ENCODE data around the gene IDH3G. TPM values are rescaled to one million over a fixed set of nuclear protein-coding genes. Genes with fewer than 3 reads are reported as not detected.

The IDH3G gene
- total and polyA plus RNA-seq, 2 donors (not counting 1 experiment from before 2014, with no cell fraction given) = 44.6 to 55.7 TPM

GRCh38 chrX:153812220-153812619 lies 18.0 kb upstream of the IDH3G start:
- H3K79me2 ChIP-seq (ENCODE audit: control insufficient read depth, insufficient read depth, low read length) = no peaks in the 10 kb centered on the region
- H3K27ac ChIP-seq (ENCODE audit: insufficient read depth, low read length) = no peak overlapping the region
- no peak overlapping the region for H2AFZ ChIP-seq (ENCODE audit: low read length)
- TF ChIP-seq CTCF (conservative IDR thresholded peaks at IDR 0.05 in 1 of 2, IDR thresholded peaks at IDR 0.05 in 1 of 2; ENCODE audit: low read depth in 1 of 2, low read length in 2 of 2) (no peak), EZH2 (IDR thresholded peaks at IDR 0.05; ENCODE audit: low read length, missing control alignments) (no peak)
- no peaks in the 10 kb centered on the region for H3K9me3 ChIP-seq (ENCODE audit: control insufficient read depth, insufficient read depth, low read depth, low read length)
- H3K9ac ChIP-seq (ENCODE audit: insufficient read depth, low read length) = no peak overlapping the region
- no peak overlapping the region for H3K4me2 ChIP-seq (ENCODE audit: extremely low read depth, insufficient read depth, low read length)
- H3K4me3 ChIP-seq (replicated peaks in 1 of 4; ENCODE audit: control extremely low read depth in 1 of 4, insufficient read depth in 1 of 4, low read depth in 3 of 4, low read length in 4 of 4) = no peak overlapping the region
- H3K27me3 ChIP-seq (ENCODE audit: control insufficient read depth, insufficient read depth, low read length) = no peaks in the 10 kb centered on the region
- H4K20me1 ChIP-seq (ENCODE audit: control insufficient read depth, extremely low read depth, insufficient read depth, low read length) = no peaks in the 10 kb centered on the region
- H3K4me1 ChIP-seq (ENCODE audit: control insufficient read depth, extremely low read depth, insufficient read depth, low read length) = no peaks in the 10 kb centered on the region
- no peak for DNase-seq (ENCODE audit: low read depth in 2 of 2)
- no peaks in the 10 kb centered on the region for H3K36me3 ChIP-seq (ENCODE audit: control insufficient read depth, insufficient read depth, low read length)

GRCh38 chrX:153807976-153808375 lies 13.8 kb upstream of the IDH3G start:
- Histone ChIP-seq H3K9ac (ENCODE audit: insufficient read depth, low read length) (no peak overlapping the region), H3K9me3 (ENCODE audit: control insufficient read depth, insufficient read depth, low read depth, low read length) (no peaks in the 10 kb centered on the region), H3K27me3 (ENCODE audit: control insufficient read depth, insufficient read depth, low read length) (no peaks in the 10 kb centered on the region), H3K4me1 (ENCODE audit: control insufficient read depth, extremely low read depth, insufficient read depth, low read length) (no peaks in the 10 kb centered on the region), H3K4me2 (ENCODE audit: extremely low read depth, insufficient read depth, low read length) (no peak overlapping the region), H3K36me3 (ENCODE audit: control insufficient read depth, insufficient read depth, low read length) (no peaks in the 10 kb centered on the region), H3K4me3 (replicated peaks in 1 of 4; ENCODE audit: control extremely low read depth in 1 of 4, insufficient read depth in 1 of 4, low read depth in 3 of 4, low read length in 4 of 4) (no peak overlapping the region), H3K79me2 (ENCODE audit: control insufficient read depth, insufficient read depth, low read length) (no peaks in the 10 kb centered on the region), H4K20me1 (ENCODE audit: control insufficient read depth, extremely low read depth, insufficient read depth, low read length) (no peaks in the 10 kb centered on the region), H2AFZ (ENCODE audit: low read length) (no peak overlapping the region), H3K27ac (ENCODE audit: insufficient read depth, low read length) (no peak overlapping the region)
- DNase-seq (ENCODE audit: low read depth in 2 of 2) = no peak
- no peak for TF ChIP-seq CTCF (conservative IDR thresholded peaks at IDR 0.05 in 1 of 2, IDR thresholded peaks at IDR 0.05 in 1 of 2; ENCODE audit: low read depth in 1 of 2, low read length in 2 of 2)
- TF ChIP-seq EZH2 (IDR thresholded peaks at IDR 0.05; ENCODE audit: low read length, missing control alignments) = no peak

- Histone ChIP-seq H3K4me3 (replicated peaks in 1 of 4; ENCODE audit: control extremely low read depth in 1 of 4, insufficient read depth in 1 of 4, low read depth in 3 of 4, low read length in 4 of 4) (no peak overlapping the region), H3K4me2 (ENCODE audit: extremely low read depth, insufficient read depth, low read length) (no peak overlapping the region), H3K9ac (ENCODE audit: insufficient read depth, low read length) (no peak overlapping the region), H2AFZ (ENCODE audit: low read length) (no peak overlapping the region), H3K27me3 (ENCODE audit: control insufficient read depth, insufficient read depth, low read length) (no peaks in the 10 kb centered on the region), H3K79me2 (ENCODE audit: control insufficient read depth, insufficient read depth, low read length) (no peaks in the 10 kb centered on the region), H4K20me1 (ENCODE audit: control insufficient read depth, extremely low read depth, insufficient read depth, low read length) (no peaks in the 10 kb centered on the region), H3K9me3 (ENCODE audit: control insufficient read depth, insufficient read depth, low read depth, low read length) (no peaks in the 10 kb centered on the region), H3K36me3 (ENCODE audit: control insufficient read depth, insufficient read depth, low read length) (no peaks in the 10 kb centered on the region), H3K27ac (ENCODE audit: insufficient read depth, low read length) (no peak overlapping the region), H3K4me1 (ENCODE audit: control insufficient read depth, extremely low read depth, insufficient read depth, low read length) (no peaks in the 10 kb centered on the region)
- no peak for TF ChIP-seq CTCF (conservative IDR thresholded peaks at IDR 0.05 in 1 of 2, IDR thresholded peaks at IDR 0.05 in 1 of 2; ENCODE audit: low read depth in 1 of 2, low read length in 2 of 2)
- no peak for TF ChIP-seq EZH2 (IDR thresholded peaks at IDR 0.05; ENCODE audit: low read length, missing control alignments)
- DNase-seq (ENCODE audit: low read depth in 2 of 2) = no peak
Measured at GRCh38 chrX:153806999-153807575, 12.9 kb upstream of the IDH3G start.

Data from fibroblast of lung (primary cell).